ENCODE data around the gene GRK5. TPM values are rescaled to one million over a fixed set of nuclear protein-coding genes. Genes with fewer than 3 reads are reported as not detected.

The GRK5 gene
- total RNA-seq, 1 donor, result 10.6 TPM

DNA sequence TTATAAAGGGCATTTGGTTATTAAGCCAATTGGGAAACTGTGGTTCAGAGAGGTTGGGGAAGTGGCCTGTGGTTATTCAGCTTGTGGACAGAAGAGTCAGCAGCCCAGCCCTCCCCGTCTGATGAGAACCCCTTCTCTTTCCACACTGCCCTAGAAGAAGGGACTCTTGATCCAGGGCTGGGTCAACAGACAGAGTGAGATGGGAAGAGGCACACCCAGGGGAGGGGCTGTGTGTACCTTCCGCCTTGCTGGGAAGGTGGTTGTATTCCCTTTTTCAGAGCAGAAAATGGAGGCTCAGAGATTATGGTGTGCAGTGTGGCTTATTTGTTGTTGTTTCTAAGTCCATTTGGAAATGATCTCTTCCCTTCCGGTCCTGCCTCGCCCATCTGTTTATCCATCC lies 103.4 kb downstream of the GRK5 start:
- Histone ChIP-seq H3K4me3 (ENCODE audit: low read length) (no peak overlapping the region), H3K27me3 (ENCODE audit: insufficient read depth, low read length) (no peaks in the 10 kb centered on the region), H3K9me3 (ENCODE audit: low read depth, low read length) (no peaks in the 10 kb centered on the region), H3K4me1 (ENCODE audit: insufficient read depth, low read length) (peaks cover 86% of the 10 kb centered on the region)

DNA sequence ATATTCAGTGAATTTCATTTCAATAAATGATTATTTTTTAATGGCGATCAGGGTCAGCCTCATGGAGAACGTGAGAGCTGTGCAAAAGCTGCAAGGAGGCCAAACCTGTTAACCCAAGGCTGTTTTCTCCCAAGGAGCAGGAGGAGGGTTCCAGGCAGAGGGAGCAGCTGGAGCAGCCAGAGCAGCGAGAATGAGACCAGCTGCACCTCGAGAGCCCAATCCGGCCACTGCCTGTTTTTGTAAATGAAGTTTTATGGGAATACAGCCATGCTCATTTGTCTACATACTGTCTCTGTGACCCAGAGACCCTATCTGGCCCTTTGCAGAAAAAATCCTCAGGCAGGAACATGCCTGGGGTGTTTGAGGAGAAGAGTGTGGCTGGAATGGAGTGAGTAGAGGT lies 104.9 kb downstream of the GRK5 start:
- H3K27me3 ChIP-seq (ENCODE audit: insufficient read depth, low read length), result no peaks in the 10 kb centered on the region
- peaks cover 78% of the 10 kb centered on the region for H3K4me1 ChIP-seq (ENCODE audit: insufficient read depth, low read length)
- no peaks in the 10 kb centered on the region for H3K9me3 ChIP-seq (ENCODE audit: low read depth, low read length)
- H3K4me3 ChIP-seq (ENCODE audit: low read length), result no peak overlapping the region

- H3K4me3 ChIP-seq (ENCODE audit: low read length), result no peak overlapping the region
- H3K27me3 ChIP-seq (ENCODE audit: insufficient read depth, low read length), result no peaks in the 10 kb centered on the region
- peaks cover 71% of the 10 kb centered on the region for H3K4me1 ChIP-seq (ENCODE audit: insufficient read depth, low read length)
- H3K9me3 ChIP-seq (ENCODE audit: low read depth, low read length), result no peaks in the 10 kb centered on the region
Observed at GRCh38 chr10:119313024-119313423, 105.7 kb downstream of the GRK5 start.

- peaks cover 71% of the 10 kb centered on the region for H3K4me1 ChIP-seq (ENCODE audit: insufficient read depth, low read length)
Observed at GRCh38 chr10:119313644-119314043, 106.3 kb downstream of the GRK5 start.

DNA sequence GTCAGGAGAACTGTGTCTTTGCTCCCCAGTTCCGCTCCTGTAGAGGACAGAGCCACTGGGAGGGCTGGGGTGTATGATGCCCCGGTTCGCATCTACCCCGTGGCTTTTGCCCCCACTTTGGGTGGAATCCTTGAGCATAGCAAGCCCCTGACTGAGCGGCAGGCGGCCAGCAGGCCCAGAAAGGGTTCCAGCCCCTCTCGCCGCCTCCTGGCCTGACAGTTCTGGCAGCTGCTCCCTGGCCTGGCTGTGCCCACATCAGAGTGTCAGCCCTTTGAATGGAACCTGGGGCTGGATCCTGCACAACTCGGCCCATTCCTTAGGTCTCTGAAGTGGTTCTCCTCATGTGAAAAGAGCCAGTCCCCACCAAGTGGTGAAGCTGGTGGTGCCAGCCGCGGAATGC lies 106.7 kb downstream of the GRK5 start:
- H3K27me3 ChIP-seq (ENCODE audit: insufficient read depth, low read length), result no peaks in the 10 kb centered on the region
- H3K9me3 ChIP-seq (ENCODE audit: low read depth, low read length), result no peaks in the 10 kb centered on the region
- H3K4me3 ChIP-seq (ENCODE audit: low read length), result no peak overlapping the region
- peaks cover 70% of the 10 kb centered on the region for H3K4me1 ChIP-seq (ENCODE audit: insufficient read depth, low read length)

More at GRCh38 chr10:119313644-119314043, 106.3 kb downstream of the GRK5 start:
- Histone ChIP-seq H3K9me3 (ENCODE audit: low read depth, low read length) (no peaks in the 10 kb centered on the region), H3K27me3 (ENCODE audit: insufficient read depth, low read length) (no peaks in the 10 kb centered on the region), H3K4me3 (ENCODE audit: low read length) (no peak overlapping the region)

GRCh38 chr10:119314486-119314885 lies 107.1 kb downstream of the GRK5 start:
- no peak overlapping the region for H3K4me3 ChIP-seq (ENCODE audit: low read length)
- H3K9me3 ChIP-seq (ENCODE audit: low read depth, low read length), result no peaks in the 10 kb centered on the region
- peaks cover 66% of the 10 kb centered on the region for H3K4me1 ChIP-seq (ENCODE audit: insufficient read depth, low read length)
- H3K27me3 ChIP-seq (ENCODE audit: insufficient read depth, low read length), result no peaks in the 10 kb centered on the region

DNA sequence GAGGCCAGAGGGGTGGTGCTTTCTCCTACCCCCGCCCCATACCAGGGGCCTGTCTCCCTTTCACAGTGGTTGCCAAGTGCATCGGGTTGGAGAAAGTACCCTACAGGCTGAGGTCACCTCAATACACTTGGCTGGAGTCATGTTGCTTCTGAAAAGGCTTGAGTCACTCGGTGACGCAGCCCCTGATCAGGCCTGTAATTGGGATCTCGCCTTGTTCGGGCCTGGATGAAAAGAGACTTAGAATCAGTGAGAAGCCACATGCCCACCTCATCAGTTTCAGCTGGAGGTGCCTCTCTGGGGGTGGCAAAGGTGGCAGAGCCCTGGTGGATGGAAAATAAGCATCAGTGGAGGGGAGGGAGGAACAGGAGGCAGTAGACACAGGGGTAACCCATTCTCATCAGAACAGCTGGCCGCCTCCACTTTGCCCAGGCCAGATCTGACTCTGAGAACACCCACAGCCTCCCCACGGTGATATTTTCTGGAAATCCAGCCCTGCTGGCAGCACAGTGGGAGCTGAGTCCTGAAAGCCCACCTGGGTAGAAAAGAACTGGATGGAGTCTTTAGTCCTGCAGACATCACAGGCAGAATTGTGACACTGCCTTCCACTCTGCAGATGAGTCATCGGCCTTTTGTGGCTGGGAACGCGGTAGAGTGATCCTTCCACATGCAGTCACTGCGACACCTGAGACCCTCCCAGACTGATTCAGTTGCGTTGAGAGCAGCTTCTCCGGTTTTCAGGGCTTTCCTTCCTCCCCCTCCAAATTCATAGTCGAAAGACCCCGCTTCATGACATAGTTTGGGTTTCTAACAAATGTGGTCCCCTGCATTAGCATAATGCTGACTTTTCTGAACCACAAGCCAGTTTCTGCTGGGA lies 108.0 kb downstream of the GRK5 start:
- Histone ChIP-seq H3K4me1 (ENCODE audit: insufficient read depth, low read length) (peaks cover 58% of the 10 kb centered on the region), H3K4me3 (ENCODE audit: low read length) (no peak overlapping the region), H3K9me3 (ENCODE audit: low read depth, low read length) (no peaks in the 10 kb centered on the region), H3K27me3 (ENCODE audit: insufficient read depth, low read length) (no peaks in the 10 kb centered on the region)

GRCh38 chr10:119316002-119316358 lies 108.6 kb downstream of the GRK5 start:
- Histone ChIP-seq H3K9me3 (ENCODE audit: low read depth, low read length) (no peaks in the 10 kb centered on the region), H3K4me3 (ENCODE audit: low read length) (no peak overlapping the region), H3K4me1 (ENCODE audit: insufficient read depth, low read length) (peaks cover 57% of the 10 kb centered on the region), H3K27me3 (ENCODE audit: insufficient read depth, low read length) (no peaks in the 10 kb centered on the region)

DNA sequence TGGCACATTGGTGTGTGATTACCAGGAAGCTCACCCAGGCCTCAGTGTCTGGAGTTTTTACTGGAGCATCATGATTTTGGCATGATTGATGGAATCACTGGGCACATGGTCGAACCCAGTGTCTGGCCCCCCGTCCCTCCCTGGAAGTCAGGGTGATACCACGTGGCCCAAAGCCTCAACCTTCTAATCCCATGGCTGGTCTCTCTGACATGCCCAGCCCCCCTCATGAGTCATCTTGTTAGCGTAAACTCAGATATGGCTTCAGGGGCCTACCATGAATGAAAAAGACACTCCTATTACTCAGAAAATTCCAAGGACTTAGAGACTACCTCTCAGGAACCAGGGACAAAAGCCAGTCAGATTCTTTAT lies 109.3 kb downstream of the GRK5 start:
- H3K4me1 ChIP-seq (ENCODE audit: insufficient read depth, low read length), result peaks cover 60% of the 10 kb centered on the region
- H3K9me3 ChIP-seq (ENCODE audit: low read depth, low read length), result no peaks in the 10 kb centered on the region
- no peak overlapping the region for H3K4me3 ChIP-seq (ENCODE audit: low read length)
- no peaks in the 10 kb centered on the region for H3K27me3 ChIP-seq (ENCODE audit: insufficient read depth, low read length)

DNA sequence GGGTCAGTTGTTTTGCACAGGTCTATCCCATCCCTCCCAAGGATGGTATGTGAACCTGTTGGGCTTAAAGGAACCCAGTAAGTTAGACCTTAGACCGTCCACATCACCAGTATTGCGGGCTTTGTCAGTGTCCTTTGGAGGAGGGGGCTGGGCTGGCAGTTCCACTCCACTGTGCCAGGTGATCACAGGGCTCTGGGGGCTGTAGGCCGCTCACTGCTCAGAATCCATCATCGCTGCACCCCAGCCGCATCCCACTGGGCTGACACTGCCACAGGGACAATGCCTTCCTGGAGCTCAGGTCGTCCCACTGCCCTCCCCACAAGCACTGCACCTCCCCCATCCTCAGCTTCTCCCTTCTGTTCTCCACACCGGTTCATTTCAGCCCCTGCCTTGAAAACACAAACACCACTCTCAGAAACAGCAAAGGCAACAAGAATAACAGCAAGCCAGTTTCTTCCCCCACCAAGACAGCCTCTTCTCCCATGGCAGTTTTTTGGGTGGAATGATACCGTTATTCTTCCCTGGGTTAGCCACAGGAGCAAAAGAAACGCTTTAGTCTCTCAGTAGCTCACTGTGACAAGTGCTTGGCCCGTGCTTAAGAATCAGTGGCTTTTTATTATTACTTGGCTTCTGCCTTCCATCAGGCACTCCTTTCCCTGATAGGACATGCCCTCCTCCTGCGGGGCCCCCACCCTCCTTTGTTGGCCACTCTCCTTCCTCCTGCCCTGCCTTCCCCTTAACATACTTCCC lies 111.2 kb downstream of the GRK5 start:
- Histone ChIP-seq H3K27me3 (ENCODE audit: insufficient read depth, low read length) (no peaks in the 10 kb centered on the region), H3K4me1 (ENCODE audit: insufficient read depth, low read length) (peaks cover 47% of the 10 kb centered on the region), H3K4me3 (ENCODE audit: low read length) (no peak overlapping the region), H3K9me3 (ENCODE audit: low read depth, low read length) (no peaks in the 10 kb centered on the region)

DNA sequence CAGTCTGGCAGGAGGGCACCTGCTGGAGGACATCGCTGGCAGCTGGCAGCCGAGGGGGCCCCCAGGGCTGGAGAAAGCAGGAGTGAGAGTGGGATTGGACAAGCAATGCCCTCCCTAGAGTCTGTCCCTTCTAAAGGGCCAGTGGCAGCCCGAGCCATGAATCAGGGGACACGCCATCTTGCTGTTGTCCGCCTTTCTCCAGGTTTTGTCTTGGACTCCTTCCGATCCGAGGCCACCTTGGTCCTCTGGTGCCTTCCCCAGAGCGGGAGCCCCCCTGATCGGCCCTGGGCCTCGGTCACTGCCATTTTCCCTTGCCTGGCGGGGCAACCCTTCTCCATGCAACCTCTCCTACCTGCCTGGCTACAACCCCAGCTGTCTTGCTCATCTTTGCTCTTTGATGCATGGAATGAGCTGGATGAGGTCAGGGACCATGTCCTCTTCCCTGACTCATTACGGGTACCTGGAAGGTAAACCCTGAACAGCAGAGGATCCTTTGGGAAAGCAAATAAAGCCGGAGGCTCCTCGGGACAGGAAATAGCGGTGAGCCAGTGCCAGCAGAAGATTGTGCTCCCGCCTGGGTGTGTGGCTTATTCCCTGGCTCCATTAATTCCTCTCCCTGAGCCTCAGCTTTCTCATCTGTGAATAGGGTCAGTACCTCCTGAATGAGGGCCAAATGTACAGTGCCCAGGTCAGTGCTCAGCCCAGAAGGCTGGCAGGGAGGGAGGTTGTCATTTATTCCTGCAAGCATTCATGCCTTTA lies 112.0 kb downstream of the GRK5 start:
- H3K4me3 ChIP-seq (ENCODE audit: low read length), result no peak overlapping the region

GRCh38 chr10:119319920-119320258 lies 112.5 kb downstream of the GRK5 start:
- Histone ChIP-seq H3K9me3 (ENCODE audit: low read depth, low read length) (no peaks in the 10 kb centered on the region), H3K27me3 (ENCODE audit: insufficient read depth, low read length) (no peaks in the 10 kb centered on the region), H3K4me1 (ENCODE audit: insufficient read depth, low read length) (peaks cover 35% of the 10 kb centered on the region), H3K4me3 (ENCODE audit: low read length) (no peak overlapping the region)

More for the DNA sequence above, 112.0 kb downstream of the GRK5 start:
- Histone ChIP-seq H3K27me3 (ENCODE audit: insufficient read depth, low read length) (no peaks in the 10 kb centered on the region), H3K4me1 (ENCODE audit: insufficient read depth, low read length) (peaks cover 39% of the 10 kb centered on the region), H3K9me3 (ENCODE audit: low read depth, low read length) (no peaks in the 10 kb centered on the region)

GRCh38 chr10:119320981-119321380 lies 113.6 kb downstream of the GRK5 start:
- Histone ChIP-seq H3K27me3 (ENCODE audit: insufficient read depth, low read length) (no peaks in the 10 kb centered on the region), H3K9me3 (ENCODE audit: low read depth, low read length) (no peaks in the 10 kb centered on the region), H3K4me1 (ENCODE audit: insufficient read depth, low read length) (peaks cover 24% of the 10 kb centered on the region), H3K4me3 (ENCODE audit: low read length) (no peak overlapping the region)

DNA sequence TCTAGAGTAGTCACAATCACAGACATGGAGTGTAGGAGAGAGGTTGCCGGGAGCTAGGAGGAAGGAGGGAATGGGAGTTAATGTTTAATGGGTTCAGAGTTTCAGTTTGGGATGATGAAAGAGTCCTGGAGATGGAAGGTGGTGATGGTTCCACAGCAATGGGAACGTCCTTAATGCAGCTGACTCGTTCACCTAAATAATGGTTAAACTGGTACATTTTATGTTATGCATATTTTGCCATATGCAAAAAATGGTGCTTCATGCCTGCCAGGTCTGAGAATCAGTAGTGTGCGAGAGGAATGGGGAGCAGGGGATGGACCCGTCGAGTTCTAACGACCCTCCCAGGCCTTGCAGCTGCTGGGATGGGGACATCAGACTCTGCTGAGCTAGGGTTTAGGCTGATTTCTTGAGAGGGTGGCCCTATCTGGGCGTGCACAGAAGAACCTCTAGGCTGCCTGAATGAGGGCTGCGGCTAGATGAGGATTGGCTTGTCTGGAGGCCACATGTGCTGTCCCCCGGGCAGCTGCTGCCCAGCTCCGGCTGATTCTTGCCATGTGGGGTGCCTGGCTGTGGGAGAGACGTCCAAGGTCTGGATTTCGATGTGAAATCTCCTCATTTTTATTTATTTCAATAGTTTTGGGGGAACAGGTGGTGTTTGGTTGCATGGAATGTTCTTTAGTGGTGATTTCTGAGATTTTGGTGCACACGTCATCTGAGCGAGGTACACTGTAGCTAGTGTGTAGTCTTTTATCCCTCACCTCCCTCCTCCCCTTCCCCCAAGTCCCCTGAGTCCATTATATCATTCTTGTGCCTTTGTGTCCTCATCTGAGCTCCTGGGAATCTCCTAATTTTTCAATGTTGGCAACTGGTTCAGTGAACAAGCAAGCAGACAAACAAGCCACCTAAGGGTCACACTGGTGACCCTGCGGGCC lies 116.0 kb downstream of the GRK5 start:
- Histone ChIP-seq H3K27me3 (ENCODE audit: insufficient read depth, low read length) (no peaks in the 10 kb centered on the region), H3K4me1 (ENCODE audit: insufficient read depth, low read length) (peaks cover 15% of the 10 kb centered on the region), H3K9me3 (ENCODE audit: low read depth, low read length) (no peaks in the 10 kb centered on the region), H3K4me3 (ENCODE audit: low read length) (no peak overlapping the region)
